Liver (tissue), 9 donors: ENCODE measurements around the gene PTPRN2. TPM values are rescaled to one million over a fixed set of nuclear protein-coding genes. Genes with fewer than 3 reads are reported as not detected.

Experiments
- DNase-seq: peaks from one replicate; pipeline ENCODE4 v3.0.0-alpha.2; 2017; ENCODE audit warnings: low spot score
- H3K27ac ChIP-seq, 2 donors: one replicate each; pipeline ENCODE4 v1.7.0; 2013; ENCODE audit warnings: inconsistent platforms in 2 of 2, low read length in 2 of 2, control low read depth in 1 of 2, low read depth in 1 of 2, mild to moderate bottlenecking in 1 of 2
- H3K27me3 ChIP-seq, 4 donors: one replicate each; pipeline versions ENCODE4 v1.6.1 to v1.7.0; 2013; ENCODE audit warnings: low read length in 3 of 4, inconsistent platforms in 1 of 4, mild to moderate bottlenecking in 1 of 4, moderate library complexity in 1 of 4; ENCODE audit not compliant: control insufficient read depth in 4 of 4, insufficient read depth in 4 of 4
- H3K36me3 ChIP-seq, 4 donors: one replicate each; pipeline versions ENCODE4 v1.6.1 to v1.7.0; 2013; ENCODE audit warnings: low read length in 3 of 4, mild to moderate bottlenecking in 3 of 4, low read depth in 1 of 4, moderate library complexity in 1 of 4; ENCODE audit not compliant: control insufficient read depth in 4 of 4, insufficient read depth in 3 of 4
- H3K4me1 ChIP-seq, 4 donors: one replicate each; pipeline versions ENCODE4 v1.6.1 to v1.7.0; 2013; ENCODE audit warnings: low read length in 3 of 4, mild to moderate bottlenecking in 3 of 4, moderate library complexity in 1 of 4; ENCODE audit not compliant: control insufficient read depth in 4 of 4, insufficient read depth in 4 of 4
- H3K4me3 ChIP-seq, 3 donors: one replicate each; pipeline versions ENCODE4 v1.6.1 to v1.7.0; 2013; ENCODE audit warnings: low read length in 3 of 3, control low read depth in 1 of 3, low read depth in 1 of 3, mild to moderate bottlenecking in 1 of 3
- H3K9ac ChIP-seq, 2 donors: one replicate each; pipeline ENCODE4 v1.7.0; 2013; ENCODE audit warnings: low read length in 2 of 2, mild to moderate bottlenecking in 2 of 2, moderate library complexity in 2 of 2, control low read depth in 1 of 2, low read depth in 1 of 2
- H3K9me3 ChIP-seq, 4 donors: one replicate each; pipeline versions ENCODE4 v1.6.1 to v1.7.0; 2013; ENCODE audit warnings: low read length in 3 of 4; ENCODE audit not compliant: control insufficient read depth in 4 of 4
- EGR1 ChIP-seq, 2 donors: IDR thresholded peaks; 2 replicates each; pipeline ENCODE4 v1.6.1; 2016 to 2018; ENCODE audit warnings: antibody characterized with exemption in 2 of 2, low read depth in 2 of 2
- FOXA1 ChIP-seq: IDR thresholded peaks from 2 replicates; pipeline ENCODE4 v1.6.1; 2016; ENCODE audit warnings: antibody characterized with exemption
- FOXA2 ChIP-seq: IDR thresholded peaks from 2 replicates; pipeline ENCODE4 v1.6.1; 2016; ENCODE audit warnings: antibody characterized with exemption
- GABPA ChIP-seq, 2 donors: IDR thresholded peaks in 1 of 2; conservative IDR thresholded peaks in 1 of 2; 2 replicates each; pipeline ENCODE4 v1.6.1; 2016; ENCODE audit warnings: antibody characterized with exemption in 2 of 2, mild to moderate bottlenecking in 1 of 2, moderate library complexity in 1 of 2
- HNF4A ChIP-seq, 2 donors: conservative IDR thresholded peaks; 2 replicates each; pipeline ENCODE4 v1.6.1; 2016; ENCODE audit warnings: antibody characterized with exemption in 2 of 2, mild to moderate bottlenecking in 2 of 2
- HNF4G ChIP-seq: IDR thresholded peaks from 2 replicates; pipeline ENCODE4 v1.6.1; 2016; ENCODE audit warnings: antibody characterized with exemption
- JUND ChIP-seq, 2 donors: IDR thresholded peaks; 2 replicates each; pipeline ENCODE4 v1.6.1; 2016; ENCODE audit warnings: antibody characterized with exemption in 2 of 2
- NR2F2 ChIP-seq: IDR thresholded peaks from 2 replicates; pipeline ENCODE4 v1.6.1; 2016; ENCODE audit warnings: antibody characterized with exemption
- RAD21 ChIP-seq, 2 donors: IDR thresholded peaks; 2 replicates each; pipeline ENCODE4 v1.6.1; 2016; ENCODE audit warnings: antibody characterized with exemption in 2 of 2, mild to moderate bottlenecking in 2 of 2
- RXRA ChIP-seq, 2 donors: IDR thresholded peaks; 2 replicates each; pipeline ENCODE4 v1.6.1; 2017 to 2018; ENCODE audit warnings: antibody characterized with exemption in 2 of 2, mild to moderate bottlenecking in 1 of 2
- SP1 ChIP-seq: IDR thresholded peaks from 2 replicates; pipeline ENCODE4 v1.6.1; 2018; ENCODE audit warnings: antibody characterized with exemption, mild to moderate bottlenecking
- TAF1 ChIP-seq: conservative IDR thresholded peaks from 2 replicates; pipeline ENCODE4 v1.6.1; 2016; ENCODE audit warnings: antibody characterized with exemption, mild to moderate bottlenecking
- YY1 ChIP-seq: IDR thresholded peaks from 2 replicates; pipeline ENCODE4 v1.6.1; 2016; ENCODE audit warnings: antibody characterized with exemption, mild to moderate bottlenecking
- ZBTB33 ChIP-seq: IDR thresholded peaks from 2 replicates; pipeline ENCODE4 v1.6.1; 2016; ENCODE audit warnings: antibody characterized with exemption
- WGBS: extraction: QIAGEN DNeasy Blood & Tissue Kit; methylation state at CpG from one replicate; pipeline ENCODE4 v1.1.7; 2013; 5-methylcytosine and 5-hydroxymethylcytosine counted together
- polyA plus RNA-seq, 2 donors: library from polyadenylated mRNA; stranded (reverse) in 1 of 2; unstranded in 1 of 2; fragments of 200-250 nt in 1 of 2; fragments of >200 nt in 1 of 2; fragmentation: Nextera tagmentation in 1 of 2; extraction: Ambion mirVana in 1 of 2; gene quantifications; one replicate each; pipeline versions ENCODE4 v1.2.1 to v1.2.3, GENCODE V29; 2013 to 2015
- total RNA-seq, 2 donors: library from RNA; depleted of rRNA; stranded (reverse); fragments of >200 nt; gene quantifications; one replicate each; pipeline ENCODE4 v1.2.3, GENCODE V29; 2014
- TF ChIP-seq, protein P1 (sequence below): IDR thresholded peaks from 2 replicates; pipeline ENCODE4 v1.6.1; 2016; ENCODE audit warnings: antibody characterized with exemption
- TF ChIP-seq, protein P2 (sequence below): fragments of 150-350 bp; IDR thresholded peaks from 2 replicates; pipeline ENCODE4 v1.5.1; 2017; ENCODE audit warnings: improper control_type of control experiment, low read depth, low read length; ENCODE audit not compliant: missing input control
- TF ChIP-seq, protein P3 (sequence below): IDR thresholded peaks from 2 replicates; pipeline ENCODE4 v1.6.1; 2016; ENCODE audit warnings: antibody characterized with exemption
- TF ChIP-seq, protein P4 (sequence below): IDR thresholded peaks from 2 replicates; pipeline ENCODE4 v1.6.1; 2016; ENCODE audit warnings: antibody characterized with exemption, mild to moderate bottlenecking
- donor health status: healthy.
- donor health status: healthy.
- donor health status: healthy.
- donor health status: healthy.
- donor health status: healthy.

PTPRN2 gene
- total and polyA plus RNA-seq, 4 donors = 0.75 to 1.9 (median 1.1) TPM

DNA sequence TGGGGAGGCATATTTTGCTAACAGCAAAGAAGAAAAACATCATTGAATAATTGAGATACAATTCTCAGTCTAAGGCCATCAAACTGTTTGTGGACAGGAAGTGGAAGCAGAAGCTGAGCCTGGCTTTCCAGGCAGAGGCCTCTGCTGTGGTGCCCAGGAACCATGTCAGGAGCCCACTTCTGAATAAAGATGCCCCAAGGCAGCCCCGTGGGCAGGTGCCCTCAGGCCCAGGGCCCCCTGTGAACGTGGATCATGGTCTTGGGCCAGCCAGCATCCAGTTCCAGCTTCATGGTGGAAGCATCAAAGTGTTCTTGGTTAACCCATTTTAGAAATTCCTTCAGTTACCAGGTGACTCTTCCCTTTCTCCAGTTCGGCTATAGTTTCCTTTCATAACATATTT, 346.8 kb downstream of the PTPRN2 start:
- DNase-seq = no peak
- H3K27ac ChIP-seq = no peak overlapping the region
- peaks cover 0 to 4% (median under 1%) of the 10 kb centered on the region in 4 donors for H3K9me3 ChIP-seq
- no peaks in the 10 kb centered on the region for H3K36me3 ChIP-seq
- H3K9ac ChIP-seq = no peak overlapping the region
- WGBS = 86% methylated on average over 3 of the region's 3 CpGs
- TF ChIP-seq, protein P1, sequence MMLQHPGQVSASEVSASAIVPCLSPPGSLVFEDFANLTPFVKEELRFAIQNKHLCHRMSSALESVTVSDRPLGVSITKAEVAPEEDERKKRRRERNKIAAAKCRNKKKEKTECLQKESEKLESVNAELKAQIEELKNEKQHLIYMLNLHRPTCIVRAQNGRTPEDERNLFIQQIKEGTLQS = no peak
- TF ChIP-seq RAD21 (IDR thresholded peaks at IDR 0.05) = no peak
- no peak for TF ChIP-seq SP1
- TF ChIP-seq TAF1 = no peak
- no peak for TF ChIP-seq ZBTB33
- no peak for TF ChIP-seq JUND (IDR thresholded peaks at IDR 0.05)
- TF ChIP-seq HNF4A (conservative IDR thresholded peaks at IDR 0.05) = no peak
- no peak for TF ChIP-seq YY1
- no peak for TF ChIP-seq RXRA (IDR thresholded peaks at IDR 0.05)
- TF ChIP-seq FOXA2 = no peak
- TF ChIP-seq FOXA1 = no peak
- no peak for TF ChIP-seq EGR1 (IDR thresholded peaks at IDR 0.05; ENCODE audit: low read depth in 2 of 2)
- TF ChIP-seq GABPA (IDR thresholded peaks at IDR 0.05 in 1 of 2, conservative IDR thresholded peaks at IDR 0.05 in 1 of 2) = no peak
- TF ChIP-seq, protein P2, sequence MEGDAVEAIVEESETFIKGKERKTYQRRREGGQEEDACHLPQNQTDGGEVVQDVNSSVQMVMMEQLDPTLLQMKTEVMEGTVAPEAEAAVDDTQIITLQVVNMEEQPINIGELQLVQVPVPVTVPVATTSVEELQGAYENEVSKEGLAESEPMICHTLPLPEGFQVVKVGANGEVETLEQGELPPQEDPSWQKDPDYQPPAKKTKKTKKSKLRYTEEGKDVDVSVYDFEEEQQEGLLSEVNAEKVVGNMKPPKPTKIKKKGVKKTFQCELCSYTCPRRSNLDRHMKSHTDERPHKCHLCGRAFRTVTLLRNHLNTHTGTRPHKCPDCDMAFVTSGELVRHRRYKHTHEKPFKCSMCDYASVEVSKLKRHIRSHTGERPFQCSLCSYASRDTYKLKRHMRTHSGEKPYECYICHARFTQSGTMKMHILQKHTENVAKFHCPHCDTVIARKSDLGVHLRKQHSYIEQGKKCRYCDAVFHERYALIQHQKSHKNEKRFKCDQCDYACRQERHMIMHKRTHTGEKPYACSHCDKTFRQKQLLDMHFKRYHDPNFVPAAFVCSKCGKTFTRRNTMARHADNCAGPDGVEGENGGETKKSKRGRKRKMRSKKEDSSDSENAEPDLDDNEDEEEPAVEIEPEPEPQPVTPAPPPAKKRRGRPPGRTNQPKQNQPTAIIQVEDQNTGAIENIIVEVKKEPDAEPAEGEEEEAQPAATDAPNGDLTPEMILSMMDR = no peak
- no peak for TF ChIP-seq NR2F2
- no peak for TF ChIP-seq HNF4G
- TF ChIP-seq, protein P3, sequence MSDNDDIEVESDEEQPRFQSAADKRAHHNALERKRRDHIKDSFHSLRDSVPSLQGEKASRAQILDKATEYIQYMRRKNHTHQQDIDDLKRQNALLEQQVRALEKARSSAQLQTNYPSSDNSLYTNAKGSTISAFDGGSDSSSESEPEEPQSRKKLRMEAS = no peak
- TF ChIP-seq, protein P4, sequence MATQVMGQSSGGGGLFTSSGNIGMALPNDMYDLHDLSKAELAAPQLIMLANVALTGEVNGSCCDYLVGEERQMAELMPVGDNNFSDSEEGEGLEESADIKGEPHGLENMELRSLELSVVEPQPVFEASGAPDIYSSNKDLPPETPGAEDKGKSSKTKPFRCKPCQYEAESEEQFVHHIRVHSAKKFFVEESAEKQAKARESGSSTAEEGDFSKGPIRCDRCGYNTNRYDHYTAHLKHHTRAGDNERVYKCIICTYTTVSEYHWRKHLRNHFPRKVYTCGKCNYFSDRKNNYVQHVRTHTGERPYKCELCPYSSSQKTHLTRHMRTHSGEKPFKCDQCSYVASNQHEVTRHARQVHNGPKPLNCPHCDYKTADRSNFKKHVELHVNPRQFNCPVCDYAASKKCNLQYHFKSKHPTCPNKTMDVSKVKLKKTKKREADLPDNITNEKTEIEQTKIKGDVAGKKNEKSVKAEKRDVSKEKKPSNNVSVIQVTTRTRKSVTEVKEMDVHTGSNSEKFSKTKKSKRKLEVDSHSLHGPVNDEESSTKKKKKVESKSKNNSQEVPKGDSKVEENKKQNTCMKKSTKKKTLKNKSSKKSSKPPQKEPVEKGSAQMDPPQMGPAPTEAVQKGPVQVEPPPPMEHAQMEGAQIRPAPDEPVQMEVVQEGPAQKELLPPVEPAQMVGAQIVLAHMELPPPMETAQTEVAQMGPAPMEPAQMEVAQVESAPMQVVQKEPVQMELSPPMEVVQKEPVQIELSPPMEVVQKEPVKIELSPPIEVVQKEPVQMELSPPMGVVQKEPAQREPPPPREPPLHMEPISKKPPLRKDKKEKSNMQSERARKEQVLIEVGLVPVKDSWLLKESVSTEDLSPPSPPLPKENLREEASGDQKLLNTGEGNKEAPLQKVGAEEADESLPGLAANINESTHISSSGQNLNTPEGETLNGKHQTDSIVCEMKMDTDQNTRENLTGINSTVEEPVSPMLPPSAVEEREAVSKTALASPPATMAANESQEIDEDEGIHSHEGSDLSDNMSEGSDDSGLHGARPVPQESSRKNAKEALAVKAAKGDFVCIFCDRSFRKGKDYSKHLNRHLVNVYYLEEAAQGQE = no peak
- H3K27me3 ChIP-seq = no peaks in the 10 kb centered on the region
- H3K4me1 ChIP-seq = no peaks in the 10 kb centered on the region
- H3K4me3 ChIP-seq = no peak overlapping the region
